ENCODE data around the gene POLR1E.

The POLR1E gene, protein sequence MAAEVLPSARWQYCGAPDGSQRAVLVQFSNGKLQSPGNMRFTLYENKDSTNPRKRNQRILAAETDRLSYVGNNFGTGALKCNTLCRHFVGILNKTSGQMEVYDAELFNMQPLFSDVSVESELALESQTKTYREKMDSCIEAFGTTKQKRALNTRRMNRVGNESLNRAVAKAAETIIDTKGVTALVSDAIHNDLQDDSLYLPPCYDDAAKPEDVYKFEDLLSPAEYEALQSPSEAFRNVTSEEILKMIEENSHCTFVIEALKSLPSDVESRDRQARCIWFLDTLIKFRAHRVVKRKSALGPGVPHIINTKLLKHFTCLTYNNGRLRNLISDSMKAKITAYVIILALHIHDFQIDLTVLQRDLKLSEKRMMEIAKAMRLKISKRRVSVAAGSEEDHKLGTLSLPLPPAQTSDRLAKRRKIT

DNA sequence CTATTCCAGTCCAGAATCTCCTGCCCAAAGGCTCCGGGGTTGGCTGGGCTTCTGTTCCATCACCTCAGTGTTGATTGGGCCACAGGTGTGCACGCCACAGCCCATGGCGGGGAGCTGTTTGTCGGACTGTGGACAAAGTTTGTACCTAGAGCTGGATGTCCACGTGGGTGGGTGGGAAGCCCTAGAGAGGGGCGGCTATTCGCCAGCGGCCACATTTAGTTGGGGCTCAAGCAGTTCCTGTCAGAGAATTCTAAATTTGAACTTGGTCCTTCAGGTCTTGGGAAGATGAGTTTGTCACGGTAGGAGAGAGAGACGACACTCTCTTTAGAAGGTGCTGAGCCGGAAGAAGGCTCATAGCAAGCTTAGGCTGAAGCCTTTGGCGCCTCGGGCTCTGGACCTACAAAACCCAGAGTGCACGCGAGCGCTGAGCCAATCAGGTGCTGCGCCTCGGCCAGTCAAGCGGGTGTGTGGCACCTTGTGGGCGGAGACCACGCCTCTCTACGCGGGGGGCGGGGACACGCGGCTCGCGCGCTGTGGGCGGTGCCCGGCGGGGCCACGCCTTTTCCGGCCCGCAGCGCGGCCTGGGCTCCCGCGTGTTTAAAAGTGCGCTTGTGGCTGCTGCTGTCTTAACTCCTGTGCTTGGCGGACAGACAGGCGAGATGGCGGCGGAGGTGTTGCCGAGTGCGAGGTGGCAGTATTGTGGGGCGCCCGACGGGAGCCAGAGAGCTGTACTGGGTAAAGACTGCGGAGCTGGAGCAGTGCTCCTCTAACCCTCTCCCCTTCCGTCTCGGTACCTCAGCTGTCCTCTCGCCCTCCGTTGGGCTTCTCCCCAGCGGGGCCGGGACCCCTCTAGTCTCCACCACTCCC is at the start of gene POLR1E:
TSS of gene POLR1E (plus strand) at position 560 of the 867 bp plus-strand sequence. CDS start at position 660, 100 bp downstream.
- DNase-seq, result peak; percentile 90 to 96 (median 93)

DNA sequence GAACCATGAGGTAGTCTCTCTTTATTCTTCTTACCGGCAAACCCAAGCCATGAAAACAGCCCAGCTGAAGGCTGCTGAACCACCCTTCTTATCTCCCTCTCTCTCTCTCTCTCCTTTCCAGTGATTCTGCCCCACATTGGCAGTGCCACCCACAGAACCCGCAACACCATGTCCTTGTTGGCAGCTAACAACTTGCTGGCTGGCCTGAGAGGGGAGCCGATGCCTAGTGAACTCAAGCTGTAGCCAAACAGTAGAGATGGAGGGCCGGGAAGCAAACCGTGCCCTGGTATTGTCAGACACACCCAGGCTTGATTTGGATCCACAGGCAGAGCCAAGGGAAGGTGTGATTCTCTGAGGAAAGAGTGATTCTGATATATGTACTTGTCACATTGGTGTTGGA is 49.2 kb upstream of the POLR1E start:
- no peak for DNase-seq

DNA sequence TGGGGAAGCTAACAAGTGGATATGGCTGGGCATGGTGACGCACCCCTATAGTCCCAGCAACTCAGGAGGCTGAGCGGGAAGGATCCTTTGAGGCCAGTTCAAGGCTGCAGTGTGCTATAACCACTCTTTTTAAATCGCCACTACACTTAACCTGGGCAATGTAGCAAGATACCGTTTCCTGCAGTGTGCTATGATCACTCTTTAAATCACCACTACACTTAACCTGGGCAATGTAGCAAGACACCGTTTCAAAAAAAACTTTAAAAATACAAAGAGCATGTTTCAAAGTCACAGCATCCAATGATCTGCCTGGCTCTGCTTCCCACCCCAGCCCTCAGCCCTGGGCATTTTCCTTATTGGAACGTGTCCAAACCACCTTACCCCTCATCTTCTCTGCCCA is 48.7 kb upstream of the POLR1E start:
- DNase-seq, result no peak

DNA sequence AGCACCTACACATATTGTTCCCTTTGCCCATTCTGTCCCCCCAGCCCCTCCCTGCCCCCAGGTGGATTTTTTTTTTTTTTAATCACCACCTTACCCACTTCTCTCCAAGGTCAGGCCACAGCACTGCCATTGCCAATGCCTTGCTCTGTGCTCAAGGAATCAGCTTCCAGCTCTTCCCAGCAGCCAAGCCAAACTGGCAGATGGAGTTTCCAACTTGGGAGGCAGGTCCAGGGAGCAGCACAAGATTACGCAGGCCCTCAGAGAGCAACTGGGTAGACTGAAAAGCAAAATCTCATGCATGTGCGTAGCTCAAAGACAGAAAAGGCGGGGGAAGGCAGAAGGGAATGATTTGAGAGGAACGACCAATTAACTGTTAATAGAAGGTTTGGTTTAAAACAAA is 48.1 kb upstream of the POLR1E start:
- no peak for DNase-seq

DNA sequence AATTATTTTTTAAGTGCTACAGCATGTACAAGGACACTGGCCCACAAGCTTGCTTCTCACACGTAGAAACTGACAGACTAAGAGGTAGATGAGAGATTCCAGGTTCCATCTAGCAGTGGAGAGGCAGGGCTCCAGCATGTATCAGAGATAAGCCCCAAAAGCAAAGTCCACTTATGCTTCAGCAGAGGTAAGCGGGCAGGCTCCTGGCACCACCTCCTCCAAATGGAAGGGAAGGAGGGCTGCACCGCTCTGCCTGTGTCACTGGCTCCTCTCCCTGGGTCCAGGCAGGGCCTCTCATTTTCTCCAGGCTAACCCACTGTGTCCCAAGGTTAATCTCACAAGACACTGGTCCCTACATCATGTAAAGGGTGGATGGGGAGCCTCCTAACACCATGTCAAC is 47.4 kb upstream of the POLR1E start:
- DNase-seq, result no peak

DNA sequence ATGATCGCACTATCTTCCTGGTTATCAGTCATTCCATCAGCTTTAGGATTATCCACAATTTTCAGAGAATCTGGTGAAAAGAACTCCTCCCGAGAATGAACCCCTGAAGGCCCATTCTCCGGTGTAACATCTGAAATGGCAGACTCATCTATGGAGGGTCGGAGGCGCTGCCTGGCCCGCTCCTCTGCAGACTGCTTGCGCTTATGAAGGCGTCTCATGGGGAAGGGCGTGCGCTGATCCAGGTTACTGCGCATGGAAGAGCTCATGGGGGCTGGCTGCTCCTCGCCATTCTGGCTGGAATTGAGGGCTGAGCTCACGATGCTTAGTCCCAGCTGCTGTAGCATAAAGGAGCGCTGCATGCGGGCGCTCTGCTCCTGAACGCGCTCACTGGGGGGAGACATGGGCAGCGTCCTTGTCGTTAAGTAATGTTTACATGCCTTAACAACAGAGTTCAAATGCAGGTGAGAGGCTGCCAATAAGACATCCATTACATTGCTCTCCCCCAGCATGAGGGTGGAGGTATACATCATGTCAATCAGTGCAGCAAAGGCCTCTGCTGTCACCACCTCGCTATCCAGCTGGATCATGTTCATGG is 43.9 kb upstream of the POLR1E start:
- DNase-seq, result no peak

DNA sequence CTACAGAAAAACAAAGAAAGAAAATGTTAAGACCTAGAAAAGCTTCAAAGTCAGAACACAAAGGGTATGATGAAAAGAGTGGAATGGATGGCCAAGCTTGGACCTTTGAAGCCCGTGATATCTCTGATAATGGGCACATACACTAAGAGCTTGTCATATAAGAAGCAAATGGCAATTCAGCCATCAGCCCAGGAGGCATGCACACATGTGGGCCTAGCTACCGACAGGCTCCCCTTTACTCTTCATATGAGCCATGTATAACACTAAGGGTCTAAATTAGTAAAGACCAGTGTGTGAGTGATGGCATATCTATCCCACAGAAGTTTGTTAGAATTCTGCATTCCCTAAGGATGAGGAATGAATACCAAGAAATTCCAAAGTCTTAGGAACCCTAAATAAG is 43.2 kb upstream of the POLR1E start:
- DNase-seq, result no peak

DNA sequence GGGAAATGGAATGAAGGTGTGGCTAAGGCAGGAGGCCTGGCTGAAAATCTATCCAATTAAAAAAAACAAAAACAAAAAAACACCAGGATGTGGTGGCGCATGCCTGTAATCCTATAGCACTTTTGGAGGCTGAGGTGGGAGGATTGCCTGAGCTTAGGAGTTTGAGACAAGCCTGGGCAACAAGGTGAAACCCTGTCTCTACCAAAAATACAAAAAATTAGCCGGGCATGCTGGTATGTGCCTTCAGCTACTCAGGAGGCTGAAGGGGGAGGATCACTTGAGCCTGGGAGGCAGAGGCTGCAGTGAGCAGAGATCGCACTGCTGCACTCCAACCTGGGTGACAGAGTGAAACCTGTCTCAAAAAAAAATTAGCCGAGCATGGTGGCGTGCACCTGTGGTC is 42.2 kb upstream of the POLR1E start:
- DNase-seq, result no peak

DNA sequence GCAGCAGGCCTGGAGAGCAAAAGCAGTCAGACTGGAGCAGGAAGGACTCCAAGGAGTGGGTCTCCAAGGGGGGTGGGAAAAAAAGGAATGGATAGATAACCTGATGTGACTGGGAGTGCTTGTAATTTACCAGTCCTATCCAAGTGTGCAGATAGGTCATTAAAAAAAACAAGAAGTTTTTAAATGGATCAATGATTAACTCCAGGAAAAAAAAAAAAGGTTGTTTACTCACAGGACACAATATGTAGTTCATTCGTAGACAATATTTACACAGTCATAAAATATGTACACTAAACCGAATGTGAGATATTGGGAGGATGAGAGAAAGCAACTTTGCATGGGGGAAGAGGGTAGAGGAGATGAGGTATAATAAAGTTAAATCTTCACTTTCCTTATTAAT is 40.9 kb upstream of the POLR1E start:
- DNase-seq, result no peak

DNA sequence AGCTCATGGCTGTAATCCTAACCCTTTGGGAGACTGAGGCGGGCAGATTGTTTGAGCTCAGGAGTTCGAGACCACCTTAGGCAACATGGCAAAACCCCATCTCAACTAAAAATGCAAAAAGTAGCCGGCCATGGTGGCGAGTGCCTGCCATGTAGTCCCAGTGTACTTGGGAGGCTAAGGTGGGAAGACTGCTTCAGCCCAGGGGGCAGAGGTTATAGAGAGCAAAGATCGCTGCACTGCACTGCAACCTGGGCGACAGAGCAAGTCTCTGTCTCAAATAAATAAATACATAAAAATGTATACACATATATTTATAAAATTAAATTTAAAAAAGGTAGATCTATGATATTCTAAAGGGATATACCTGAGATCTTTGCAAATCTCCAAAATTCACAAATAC is 39.9 kb upstream of the POLR1E start:
- no peak for DNase-seq

DNA sequence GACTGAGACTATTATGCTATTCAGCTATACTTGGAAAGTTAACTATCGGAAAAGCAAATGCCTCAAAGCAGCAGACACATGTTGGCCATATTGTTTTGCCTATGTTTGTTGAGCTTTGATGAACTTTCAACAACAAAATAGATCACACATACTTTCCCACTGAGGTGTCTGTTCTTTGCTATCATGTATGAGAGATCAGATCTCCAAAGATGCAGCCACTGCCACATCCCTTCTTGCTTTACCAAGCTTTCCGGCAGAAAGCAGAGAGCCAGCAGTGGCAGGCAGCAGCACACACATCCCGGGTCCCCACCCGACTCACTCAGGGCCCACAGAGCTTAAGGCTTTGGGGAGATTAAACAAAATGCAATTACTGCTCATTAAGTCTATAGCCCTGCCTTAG is 39.3 kb upstream of the POLR1E start:
- no peak for DNase-seq

DNA sequence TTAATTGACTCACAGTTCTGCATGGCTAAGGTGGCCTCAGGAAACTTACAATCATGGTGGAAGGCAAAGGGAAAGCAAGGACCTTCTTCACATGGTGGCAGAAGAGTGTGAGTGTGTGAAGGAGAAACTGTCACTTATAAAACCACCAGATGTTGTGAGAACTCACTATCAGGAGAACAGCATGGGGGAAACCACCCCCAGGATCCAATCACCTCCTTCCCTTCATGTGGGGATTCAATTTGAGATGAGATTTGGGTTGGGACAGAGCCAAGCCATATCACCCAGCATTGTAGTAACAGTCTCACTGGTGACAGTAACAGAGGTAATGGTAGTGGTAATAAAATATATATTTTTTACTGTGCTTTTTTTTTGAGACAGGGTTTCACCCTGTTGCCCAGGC is 38.6 kb upstream of the POLR1E start:
- no peak for DNase-seq

DNA sequence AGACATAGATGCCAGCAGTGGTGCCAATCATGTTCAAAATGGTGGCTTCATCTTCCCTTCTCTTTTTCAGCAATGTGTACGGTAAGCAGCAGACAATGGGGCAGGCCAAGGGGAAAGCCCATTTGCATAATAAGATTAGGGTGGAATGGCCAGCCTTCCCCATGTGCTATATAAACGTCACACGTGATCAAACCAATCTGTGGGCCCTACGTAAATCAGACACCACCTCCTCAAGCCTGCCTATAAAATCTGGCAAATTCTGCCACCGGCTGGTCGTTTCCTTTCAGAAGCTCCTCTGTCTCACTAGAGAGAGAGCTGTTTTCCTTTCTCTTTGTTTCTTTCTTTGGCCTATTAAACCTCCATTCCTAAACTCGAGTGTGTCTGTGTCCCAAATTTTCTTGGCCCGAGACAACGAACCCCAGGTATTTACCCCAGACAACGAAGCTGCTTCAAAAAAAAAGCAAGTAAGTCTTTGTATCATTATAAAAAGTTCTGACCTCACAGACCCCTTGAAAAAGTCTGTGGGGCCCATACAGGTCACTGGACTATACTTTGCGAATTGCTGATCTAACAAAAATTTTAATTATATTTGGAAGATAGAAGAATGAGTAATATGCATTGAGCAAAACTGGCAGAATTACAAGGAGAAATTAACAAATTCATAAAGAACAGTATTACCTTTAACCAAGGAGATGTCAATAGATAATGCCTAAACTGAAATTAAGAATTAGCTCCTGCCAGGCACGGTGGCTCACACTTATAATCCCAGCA is 35.7 kb upstream of the POLR1E start:
- no peak for DNase-seq

DNA sequence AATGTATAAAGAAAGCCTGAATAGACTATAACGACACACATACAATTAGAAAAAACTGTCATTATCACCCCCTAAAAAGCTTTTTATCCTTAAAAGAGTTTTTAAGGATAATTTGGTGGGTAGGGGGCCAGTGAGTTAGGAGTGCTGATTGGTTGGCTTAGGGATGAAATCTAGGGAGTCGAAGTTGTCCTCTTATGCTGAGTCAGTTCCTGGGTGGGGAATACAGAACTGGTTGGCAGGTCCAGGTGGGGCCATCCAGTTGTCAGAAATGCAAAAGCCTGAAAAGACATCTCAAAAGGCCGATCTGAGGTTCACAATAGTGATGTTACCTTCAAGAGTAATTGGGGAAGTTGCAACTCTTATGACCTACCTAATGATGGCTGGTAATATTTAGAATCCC is 34.1 kb upstream of the POLR1E start:
- DNase-seq, result no peak

DNA sequence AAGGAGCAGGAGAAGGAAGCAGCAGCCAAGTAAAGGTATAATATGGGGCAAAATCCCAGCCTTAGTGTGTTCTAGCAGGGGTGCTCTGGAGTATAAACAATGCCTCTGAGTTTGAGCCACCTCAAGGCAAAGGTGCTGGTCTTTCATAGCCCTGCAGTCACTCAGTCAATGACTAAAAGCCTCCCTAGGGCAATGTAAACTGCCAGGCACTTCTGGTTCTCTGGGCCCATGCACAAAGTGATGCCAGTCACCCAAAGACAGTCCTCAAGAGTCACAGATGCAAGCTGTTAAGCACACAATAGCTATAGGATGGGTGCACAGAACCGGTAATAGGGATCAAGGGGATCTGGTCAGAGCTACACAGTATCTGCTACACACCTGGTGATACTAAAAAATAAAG is 33.1 kb upstream of the POLR1E start:
- DNase-seq, result no peak

DNA sequence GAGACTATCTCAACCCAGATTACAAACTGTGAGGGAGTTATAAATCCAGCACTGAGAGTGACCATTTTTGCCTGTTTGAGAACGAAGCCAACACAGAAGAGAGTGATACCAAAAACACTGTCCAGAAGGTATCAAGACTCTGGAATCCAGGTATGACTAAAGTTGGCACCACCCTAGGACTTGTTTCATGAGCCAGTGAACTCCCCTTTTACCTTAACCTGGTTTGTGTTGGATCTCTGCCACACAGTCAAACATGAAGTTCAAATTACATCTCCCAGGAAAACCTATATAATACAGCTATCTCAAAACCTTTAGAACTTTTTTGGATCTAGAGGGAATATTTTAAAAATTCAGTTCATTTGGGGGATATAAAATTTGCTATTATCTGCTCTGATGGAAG is 31.9 kb upstream of the POLR1E start:
- DNase-seq, result no peak

DNA sequence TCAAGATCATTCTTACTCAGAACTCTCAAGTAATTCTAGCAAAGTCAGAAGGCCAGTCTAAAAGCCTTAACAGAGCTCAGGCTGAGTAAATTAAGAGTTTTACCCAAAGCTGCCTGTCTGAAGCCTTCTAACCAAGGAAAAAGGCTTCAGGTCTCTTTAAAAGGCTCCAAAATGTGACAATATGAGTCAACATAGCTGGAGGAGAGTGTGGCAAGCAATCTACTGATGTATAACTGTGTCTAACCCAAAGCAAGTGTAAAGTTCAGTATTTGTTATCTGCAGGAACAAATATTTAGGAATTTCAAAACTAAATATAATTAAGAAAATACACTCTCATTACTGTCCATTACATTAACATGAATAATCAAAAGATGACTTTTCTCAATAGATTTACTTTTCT is 31.5 kb upstream of the POLR1E start:
- DNase-seq, result no peak

DNA sequence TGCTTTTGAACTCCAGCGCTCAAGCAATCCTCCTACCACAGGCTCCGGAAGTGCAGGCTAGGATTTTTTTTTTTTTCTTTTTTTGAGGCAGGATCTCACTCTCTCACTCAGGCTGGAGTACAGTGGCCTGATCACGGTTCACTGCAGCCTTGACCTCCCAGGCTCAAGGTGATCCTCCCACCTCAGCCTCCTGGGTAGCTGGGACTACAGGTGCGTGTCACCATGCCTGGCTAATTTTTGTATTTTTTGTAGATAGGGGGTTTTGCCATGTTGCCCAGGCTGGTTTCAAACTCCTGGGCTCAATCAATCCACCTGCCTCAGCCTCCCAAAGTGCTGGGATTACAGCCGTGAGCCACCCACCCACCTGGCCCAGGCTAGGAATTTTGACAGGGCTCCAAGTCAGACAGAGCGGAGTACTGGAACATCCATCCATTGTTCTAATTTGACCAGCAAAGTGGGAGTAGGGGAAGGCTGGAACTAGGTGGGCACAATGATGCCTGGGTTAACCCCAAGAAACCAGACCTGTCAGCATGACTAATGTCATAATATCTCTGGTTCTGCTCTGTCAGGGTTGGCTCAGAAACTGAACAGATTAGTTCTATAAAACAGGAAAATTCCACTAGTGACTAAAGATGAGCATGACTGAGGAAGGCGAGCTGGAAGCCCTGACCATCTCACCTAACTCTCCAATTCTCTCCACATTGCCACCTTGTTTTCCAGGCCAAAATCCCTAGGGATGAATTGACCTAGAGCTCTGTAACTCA is 29.7 kb upstream of the POLR1E start:
- no peak for DNase-seq

DNA sequence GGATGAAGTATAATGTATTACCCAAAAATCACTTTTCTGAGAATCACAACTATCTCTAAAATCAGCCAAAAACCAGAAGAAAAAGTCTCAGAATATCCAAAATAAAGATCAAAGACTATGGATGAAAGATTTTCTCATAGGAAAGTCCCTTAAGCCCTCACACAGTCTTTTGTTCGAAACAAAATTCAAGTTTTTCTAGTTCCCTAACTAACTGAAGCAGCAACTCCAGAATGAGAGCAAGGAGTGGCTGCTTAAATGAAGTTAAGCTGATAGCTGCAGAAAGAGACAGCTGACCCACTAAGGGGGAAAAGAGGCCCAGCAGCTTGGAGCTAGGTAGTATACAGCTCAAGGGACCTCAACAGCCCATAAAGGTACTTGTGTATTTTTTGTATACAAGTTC is 28.9 kb upstream of the POLR1E start:
- DNase-seq, result no peak

DNA sequence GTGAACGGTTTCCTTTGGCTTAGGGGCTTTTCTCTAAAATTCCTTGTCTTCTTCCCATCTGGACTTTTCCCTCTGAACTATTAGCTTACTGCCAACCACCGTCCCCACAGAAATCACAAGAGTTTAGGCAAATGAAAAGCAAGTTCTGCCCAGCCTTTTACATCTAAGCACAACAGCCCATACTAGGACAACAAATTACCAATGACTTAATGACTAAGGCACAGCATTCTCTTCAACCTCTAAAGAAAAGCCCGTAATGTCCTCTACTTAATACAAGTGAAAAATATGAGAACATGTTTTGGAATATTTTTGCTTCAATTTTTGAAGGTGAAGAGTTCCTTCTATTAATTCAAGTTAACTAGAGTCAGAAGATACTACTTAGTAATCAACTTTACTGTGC is 21.7 kb upstream of the POLR1E start:
- no peak for DNase-seq

DNA sequence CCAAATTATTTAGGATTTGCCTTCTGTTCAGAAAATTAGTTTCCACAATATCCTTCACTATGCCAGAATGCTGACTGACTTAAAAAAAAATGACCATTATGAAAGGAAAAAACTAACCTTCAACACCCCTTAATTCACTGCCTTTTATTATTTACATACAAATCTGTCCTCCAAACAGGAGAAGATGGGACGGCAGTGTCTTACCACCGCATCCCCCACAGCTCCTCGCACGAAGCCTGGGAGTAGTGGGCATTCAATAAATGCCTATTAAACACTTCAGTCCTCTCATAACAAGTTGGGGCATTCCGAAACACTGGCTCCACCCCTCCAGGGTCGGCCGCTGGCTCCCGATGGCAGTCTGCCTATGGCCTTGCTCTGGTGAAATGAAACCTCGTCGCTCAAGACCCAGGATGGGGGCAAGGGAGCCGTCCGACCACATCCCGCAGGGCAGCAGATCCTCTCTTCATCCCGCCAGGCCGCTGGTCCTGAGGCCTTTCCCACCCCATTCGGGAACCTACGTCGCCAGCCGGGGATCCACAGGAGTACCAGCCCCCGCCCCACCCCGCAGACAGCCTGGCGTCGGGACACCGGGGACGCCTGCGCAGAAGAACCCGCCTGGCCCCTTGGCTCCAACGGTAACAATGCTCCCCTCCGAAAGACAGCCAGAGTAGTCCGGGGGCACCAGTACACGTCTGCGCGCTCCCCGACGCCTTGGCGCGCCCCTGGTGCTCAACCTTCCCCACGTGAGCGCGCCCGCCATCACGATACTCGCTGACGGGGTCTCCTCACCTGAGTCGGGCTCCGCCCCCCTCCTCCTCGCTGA is 21.1 kb upstream of the POLR1E start:
- peak in 3 of 4 experiments; percentile 76 to 90 (median 88) for DNase-seq
